HEK293 (cell line): ENCODE data around the gene ZNRF1.

Source experiments
- CTCF ChIA-PET: fragments of 350-600 bp; formaldehyde crosslinking; extraction: SDS; loops from one replicate; lab custom pipeline; 2021; ENCODE audit warnings: antibody characterized with exemption; lab: Yijun Ruan, JAX
- POLR2A ChIA-PET: fragments of 300-600 bp; formaldehyde crosslinking; extraction: SDS; loops from one replicate; lab custom pipeline; 2020; ENCODE audit warnings: antibody characterized with exemption, inconsistent platforms; lab: Yijun Ruan, JAX
- H3K27ac ChIP-seq: fragments of 200-500 bp; sonication (Bioruptor generic); 2 replicates; pipeline ENCODE4 v1.5.1; 2014; ENCODE audit warnings: low read depth, low read length, control low read depth, inconsistent platforms; ENCODE audit errors: extremely low read depth
- H3K36me3 ChIP-seq, 2 experiments: fragments of 200-500 bp in 1 of 2; sonication (Bioruptor generic) in 1 of 2; 1 replicate in 1 of 2; 2 replicates in 1 of 2; pipeline ENCODE4 v1.5.1; 2014 to 2017; ENCODE audit warnings: inconsistent platforms in 2 of 2, low read length in 2 of 2; ENCODE audit not compliant: control insufficient read depth in 2 of 2, insufficient read depth in 1 of 2
- H3K4me1 ChIP-seq: fragments of 200-500 bp; sonication (Bioruptor generic); 2 replicates; pipeline ENCODE4 v1.5.1; 2014; ENCODE audit warnings: mild to moderate bottlenecking, low read length, inconsistent platforms; ENCODE audit not compliant: control insufficient read depth, insufficient read depth
- H3K4me3 ChIP-seq: 2 replicates; pipeline ENCODE4 v1.5.1; 2011; ENCODE audit warnings: low read depth, mild to moderate bottlenecking, control low read depth, low read length, moderate library complexity
- H3K9me3 ChIP-seq: fragments of 200-500 bp; sonication (Bioruptor generic); 2 replicates; pipeline ENCODE4 v1.5.1; 2014; ENCODE audit warnings: low read depth, low read length, inconsistent platforms; ENCODE audit not compliant: control insufficient read depth, insufficient read depth
- GFI1B ChIP-seq: fragments of 450-650 bp; formaldehyde crosslinking; IDR thresholded peaks from 2 replicates; pipeline ENCODE4 v1.5.1; 2016; ENCODE audit warnings: missing biosample characterization, missing genetic modification characterization
- HOXC10 ChIP-seq: sonication (generic); formaldehyde crosslinking; IDR thresholded peaks from 2 replicates; pipeline ENCODE4 v1.8.1; 2023; ENCODE audit warnings: mild to moderate bottlenecking, missing genetic modification reagents
- MEIS1 ChIP-seq: sonication (generic); formaldehyde crosslinking; IDR thresholded peaks from 2 replicates; pipeline ENCODE4 v1.8.1; 2022; ENCODE audit warnings: missing genetic modification reagents, mild to moderate bottlenecking, borderline replicate concordance
- PRDM1 ChIP-seq: fragments of 450-650 bp; formaldehyde crosslinking; IDR thresholded peaks from 2 replicates; pipeline ENCODE4; 2016; ENCODE audit warnings: missing biosample characterization, missing genetic modification characterization
- RBAK ChIP-seq: fragments of 450-650 bp; formaldehyde crosslinking; IDR thresholded peaks from 2 replicates; pipeline ENCODE4 v1.5.1; 2016; ENCODE audit warnings: missing biosample characterization, missing genetic modification characterization
- REPIN1 ChIP-seq: fragments of 450-650 bp; formaldehyde crosslinking; IDR thresholded peaks from 2 replicates; pipeline ENCODE4 v1.5.1; 2017; ENCODE audit warnings: missing biosample characterization, missing genetic modification characterization, low read depth
- TCF7L2 ChIP-seq: IDR thresholded peaks from 2 replicates; pipeline ENCODE4 v1.6.1; 2011; ENCODE audit warnings: low read depth, mild to moderate bottlenecking, inconsistent platforms, low read length, moderate library complexity, borderline replicate concordance
- YY1 ChIP-seq: fragments of 450-650 bp; formaldehyde crosslinking; IDR thresholded peaks from 2 replicates; pipeline ENCODE4 v1.5.1; 2018; ENCODE audit warnings: missing biosample characterization, missing genetic modification characterization
- ZNF133 ChIP-seq: fragments of 450-650 bp; formaldehyde crosslinking; IDR thresholded peaks from 2 replicates; pipeline ENCODE4 v1.5.1; 2016; ENCODE audit warnings: missing biosample characterization, missing genetic modification characterization
- ZNF24 ChIP-seq: fragments of 450-650 bp; formaldehyde crosslinking; IDR thresholded peaks from 2 replicates; pipeline ENCODE4 v1.5.1; 2016; ENCODE audit warnings: missing biosample characterization, missing genetic modification characterization
- ZNF302 ChIP-seq: fragments of 450-650 bp; formaldehyde crosslinking; IDR thresholded peaks from 2 replicates; pipeline ENCODE4 v1.5.1; 2016; ENCODE audit warnings: missing biosample characterization, missing genetic modification characterization, low read depth
- ZNF335 ChIP-seq: fragments of 450-650 bp; formaldehyde crosslinking; conservative IDR thresholded peaks from 2 replicates; pipeline ENCODE4 v1.5.1; 2016; ENCODE audit warnings: missing biosample characterization, missing genetic modification characterization
- ZNF701 ChIP-seq: fragments of 450-650 bp; formaldehyde crosslinking; IDR thresholded peaks from 2 replicates; pipeline ENCODE4 v1.5.1; 2016; ENCODE audit warnings: missing biosample characterization, missing genetic modification characterization
- ZNF792 ChIP-seq: fragments of 450-650 bp; formaldehyde crosslinking; IDR thresholded peaks from 2 replicates; pipeline ENCODE4 v1.5.1; 2016; ENCODE audit warnings: missing biosample characterization, missing genetic modification characterization
- ZXDB ChIP-seq: fragments of 450-650 bp; formaldehyde crosslinking; IDR thresholded peaks from 2 replicates; pipeline ENCODE4 v1.5.1; 2016; ENCODE audit warnings: missing biosample characterization, missing genetic modification characterization
- TF ChIP-seq, protein P1 (sequence below): fragments of 450-650 bp; formaldehyde crosslinking; IDR thresholded peaks from 2 replicates; pipeline ENCODE4 v1.5.1; 2016; ENCODE audit warnings: missing biosample characterization, missing genetic modification characterization
- TF ChIP-seq, protein P2 (sequence below): fragments of 450-650 bp; formaldehyde crosslinking; IDR thresholded peaks from 2 replicates; pipeline ENCODE4 v1.5.1; 2016; ENCODE audit warnings: missing biosample characterization, missing genetic modification characterization
- TF ChIP-seq, protein P3 (sequence below): fragments of 450-650 bp; formaldehyde crosslinking; IDR thresholded peaks from 2 replicates; pipeline ENCODE4 v1.5.1; 2016; ENCODE audit warnings: missing biosample characterization, missing genetic modification characterization
- TF ChIP-seq, protein P4 (sequence below): fragments of 450-650 bp; formaldehyde crosslinking; IDR thresholded peaks from 2 replicates; pipeline ENCODE4 v1.5.1; 2016; ENCODE audit warnings: missing biosample characterization, missing genetic modification characterization

Gene ZNRF1

DNA sequence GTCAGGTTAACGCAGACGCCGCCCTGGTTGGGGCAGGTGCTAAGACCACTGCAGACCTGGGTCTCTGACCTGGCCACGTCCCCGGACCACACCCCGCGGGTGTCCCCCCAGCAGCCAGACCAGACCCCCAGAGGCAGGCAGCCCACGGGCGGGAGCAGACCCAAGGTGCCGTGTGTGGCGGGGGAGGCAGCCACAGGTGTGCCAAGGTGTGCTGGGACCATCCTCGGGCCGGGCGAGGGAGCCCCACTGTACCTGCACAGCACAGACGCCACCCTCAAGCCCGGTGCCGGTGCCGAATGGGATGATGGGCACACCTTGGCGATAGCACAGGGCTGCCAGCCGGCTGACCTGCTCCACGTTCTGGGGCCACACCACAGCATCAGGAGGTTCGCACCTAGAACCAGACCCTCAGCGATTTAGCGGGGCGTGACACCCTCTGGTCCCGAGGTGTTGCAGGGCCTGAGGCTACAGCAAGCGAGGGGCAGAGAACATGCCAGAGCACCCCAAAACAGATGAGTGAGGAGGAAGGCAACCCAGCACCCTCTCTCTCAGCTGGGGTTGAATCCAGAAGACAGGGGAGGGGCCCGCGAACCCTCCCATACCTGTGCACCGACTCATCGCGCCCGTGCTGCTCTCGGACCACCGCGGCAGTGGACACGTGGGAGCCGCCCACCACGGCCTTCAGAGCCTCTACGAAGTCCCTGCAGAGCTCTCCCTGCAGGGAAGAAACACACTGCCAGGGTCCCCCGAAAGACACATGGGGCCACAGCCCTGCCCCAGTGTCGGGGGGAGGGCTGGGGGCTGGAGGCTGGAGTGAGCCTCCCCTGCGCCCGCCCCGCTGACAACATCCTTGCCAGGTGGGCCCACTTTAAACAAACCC, 116.4 kb downstream of the ZNRF1 start:
- Histone ChIP-seq H3K4me3 (no peak overlapping the region), H3K4me1 (no peaks in the 10 kb centered on the region), H3K36me3 (no peaks in the 10 kb centered on the region), H3K9me3 (no peaks in the 10 kb centered on the region), H3K27ac (no peak overlapping the region)
- ChIA-PET POLR2A (no interaction called here), CTCF (no interaction called here)
- no peak for TF ChIP-seq ZNF133
- no peak for TF ChIP-seq ZXDB
- TF ChIP-seq ZNF24 (tag by site-specific recombination) = no peak
- TF ChIP-seq, protein P1, sequence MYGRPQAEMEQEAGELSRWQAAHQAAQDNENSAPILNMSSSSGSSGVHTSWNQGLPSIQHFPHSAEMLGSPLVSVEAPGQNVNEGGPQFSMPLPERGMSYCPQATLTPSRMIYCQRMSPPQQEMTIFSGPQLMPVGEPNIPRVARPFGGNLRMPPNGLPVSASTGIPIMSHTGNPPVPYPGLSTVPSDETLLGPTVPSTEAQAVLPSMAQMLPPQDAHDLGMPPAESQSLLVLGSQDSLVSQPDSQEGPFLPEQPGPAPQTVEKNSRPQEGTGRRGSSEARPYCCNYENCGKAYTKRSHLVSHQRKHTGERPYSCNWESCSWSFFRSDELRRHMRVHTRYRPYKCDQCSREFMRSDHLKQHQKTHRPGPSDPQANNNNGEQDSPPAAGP (tag by site-specific recombination) = no peak
- no peak for TF ChIP-seq RBAK (tag by site-specific recombination)
- TF ChIP-seq, protein P2, sequence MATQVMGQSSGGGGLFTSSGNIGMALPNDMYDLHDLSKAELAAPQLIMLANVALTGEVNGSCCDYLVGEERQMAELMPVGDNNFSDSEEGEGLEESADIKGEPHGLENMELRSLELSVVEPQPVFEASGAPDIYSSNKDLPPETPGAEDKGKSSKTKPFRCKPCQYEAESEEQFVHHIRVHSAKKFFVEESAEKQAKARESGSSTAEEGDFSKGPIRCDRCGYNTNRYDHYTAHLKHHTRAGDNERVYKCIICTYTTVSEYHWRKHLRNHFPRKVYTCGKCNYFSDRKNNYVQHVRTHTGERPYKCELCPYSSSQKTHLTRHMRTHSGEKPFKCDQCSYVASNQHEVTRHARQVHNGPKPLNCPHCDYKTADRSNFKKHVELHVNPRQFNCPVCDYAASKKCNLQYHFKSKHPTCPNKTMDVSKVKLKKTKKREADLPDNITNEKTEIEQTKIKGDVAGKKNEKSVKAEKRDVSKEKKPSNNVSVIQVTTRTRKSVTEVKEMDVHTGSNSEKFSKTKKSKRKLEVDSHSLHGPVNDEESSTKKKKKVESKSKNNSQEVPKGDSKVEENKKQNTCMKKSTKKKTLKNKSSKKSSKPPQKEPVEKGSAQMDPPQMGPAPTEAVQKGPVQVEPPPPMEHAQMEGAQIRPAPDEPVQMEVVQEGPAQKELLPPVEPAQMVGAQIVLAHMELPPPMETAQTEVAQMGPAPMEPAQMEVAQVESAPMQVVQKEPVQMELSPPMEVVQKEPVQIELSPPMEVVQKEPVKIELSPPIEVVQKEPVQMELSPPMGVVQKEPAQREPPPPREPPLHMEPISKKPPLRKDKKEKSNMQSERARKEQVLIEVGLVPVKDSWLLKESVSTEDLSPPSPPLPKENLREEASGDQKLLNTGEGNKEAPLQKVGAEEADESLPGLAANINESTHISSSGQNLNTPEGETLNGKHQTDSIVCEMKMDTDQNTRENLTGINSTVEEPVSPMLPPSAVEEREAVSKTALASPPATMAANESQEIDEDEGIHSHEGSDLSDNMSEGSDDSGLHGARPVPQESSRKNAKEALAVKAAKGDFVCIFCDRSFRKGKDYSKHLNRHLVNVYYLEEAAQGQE (tag by site-specific recombination) = no peak
- no peak for TF ChIP-seq PRDM1 (tag by site-specific recombination)
- TF ChIP-seq GFI1B = no peak
- no peak for TF ChIP-seq ZNF335 (tag by site-specific recombination)
- no peak for TF ChIP-seq MEIS1 (CRISPR knock-in tag)
- no peak for TF ChIP-seq ZNF792 (tag by site-specific recombination)
- TF ChIP-seq TCF7L2 = no peak
- TF ChIP-seq ZNF302 (tag by site-specific recombination) = no peak
- TF ChIP-seq, protein P3, sequence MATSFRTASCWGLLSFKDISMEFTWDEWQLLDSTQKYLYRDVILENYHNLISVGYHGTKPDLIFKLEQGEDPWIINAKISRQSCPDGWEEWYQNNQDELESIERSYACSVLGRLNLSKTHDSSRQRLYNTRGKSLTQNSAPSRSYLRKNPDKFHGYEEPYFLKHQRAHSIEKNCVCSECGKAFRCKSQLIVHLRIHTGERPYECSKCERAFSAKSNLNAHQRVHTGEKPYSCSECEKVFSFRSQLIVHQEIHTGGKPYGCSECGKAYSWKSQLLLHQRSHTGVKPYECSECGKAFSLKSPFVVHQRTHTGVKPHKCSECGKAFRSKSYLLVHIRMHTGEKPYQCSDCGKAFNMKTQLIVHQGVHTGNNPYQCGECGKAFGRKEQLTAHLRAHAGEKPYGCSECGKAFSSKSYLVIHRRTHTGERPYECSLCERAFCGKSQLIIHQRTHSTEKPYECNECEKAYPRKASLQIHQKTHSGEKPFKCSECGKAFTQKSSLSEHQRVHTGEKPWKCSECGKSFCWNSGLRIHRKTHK (tag by site-specific recombination) = no peak
- no peak for TF ChIP-seq YY1 (tag by site-specific recombination)
- TF ChIP-seq HOXC10 (CRISPR knock-in tag) = no peak
- TF ChIP-seq REPIN1 (tag by site-specific recombination) = no peak
- TF ChIP-seq, protein P4, sequence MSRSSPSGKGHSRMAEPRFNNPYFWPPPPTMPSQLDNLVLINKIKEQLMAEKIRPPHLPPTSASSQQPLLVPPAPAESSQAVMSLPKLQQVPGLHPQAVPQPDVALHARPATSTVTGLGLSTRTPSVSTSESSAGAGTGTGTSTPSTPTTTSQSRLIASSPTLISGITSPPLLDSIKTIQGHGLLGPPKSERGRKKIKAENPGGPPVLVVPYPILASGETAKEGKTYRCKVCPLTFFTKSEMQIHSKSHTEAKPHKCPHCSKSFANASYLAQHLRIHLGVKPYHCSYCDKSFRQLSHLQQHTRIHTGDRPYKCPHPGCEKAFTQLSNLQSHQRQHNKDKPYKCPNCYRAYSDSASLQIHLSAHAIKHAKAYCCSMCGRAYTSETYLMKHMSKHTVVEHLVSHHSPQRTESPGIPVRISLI (tag by site-specific recombination) = no peak
- no peak for TF ChIP-seq ZNF701 (tag by site-specific recombination)
